GM21576 (cell line): ENCODE data around the gene UBE2R2.
A peak's percentile ranks its signal among the peaks of the same experiment; 100 is the strongest.
"Not testable (repeated sequence)": the region's sequence is repeated elsewhere in the genome, so short reads cannot be mapped to it uniquely, and the experiment has no call there.

Experiments used
- ATAC-seq: cut with Tn5 transposase; IDR thresholded peaks from one replicate; pipeline ENCODE4 v1.9.1; 2021; ENCODE audit warnings: mild to moderate bottlenecking, moderate library complexity; ENCODE audit not compliant: unreplicated experiment

The UBE2R2 gene, protein sequence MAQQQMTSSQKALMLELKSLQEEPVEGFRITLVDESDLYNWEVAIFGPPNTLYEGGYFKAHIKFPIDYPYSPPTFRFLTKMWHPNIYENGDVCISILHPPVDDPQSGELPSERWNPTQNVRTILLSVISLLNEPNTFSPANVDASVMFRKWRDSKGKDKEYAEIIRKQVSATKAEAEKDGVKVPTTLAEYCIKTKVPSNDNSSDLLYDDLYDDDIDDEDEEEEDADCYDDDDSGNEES

DNA sequence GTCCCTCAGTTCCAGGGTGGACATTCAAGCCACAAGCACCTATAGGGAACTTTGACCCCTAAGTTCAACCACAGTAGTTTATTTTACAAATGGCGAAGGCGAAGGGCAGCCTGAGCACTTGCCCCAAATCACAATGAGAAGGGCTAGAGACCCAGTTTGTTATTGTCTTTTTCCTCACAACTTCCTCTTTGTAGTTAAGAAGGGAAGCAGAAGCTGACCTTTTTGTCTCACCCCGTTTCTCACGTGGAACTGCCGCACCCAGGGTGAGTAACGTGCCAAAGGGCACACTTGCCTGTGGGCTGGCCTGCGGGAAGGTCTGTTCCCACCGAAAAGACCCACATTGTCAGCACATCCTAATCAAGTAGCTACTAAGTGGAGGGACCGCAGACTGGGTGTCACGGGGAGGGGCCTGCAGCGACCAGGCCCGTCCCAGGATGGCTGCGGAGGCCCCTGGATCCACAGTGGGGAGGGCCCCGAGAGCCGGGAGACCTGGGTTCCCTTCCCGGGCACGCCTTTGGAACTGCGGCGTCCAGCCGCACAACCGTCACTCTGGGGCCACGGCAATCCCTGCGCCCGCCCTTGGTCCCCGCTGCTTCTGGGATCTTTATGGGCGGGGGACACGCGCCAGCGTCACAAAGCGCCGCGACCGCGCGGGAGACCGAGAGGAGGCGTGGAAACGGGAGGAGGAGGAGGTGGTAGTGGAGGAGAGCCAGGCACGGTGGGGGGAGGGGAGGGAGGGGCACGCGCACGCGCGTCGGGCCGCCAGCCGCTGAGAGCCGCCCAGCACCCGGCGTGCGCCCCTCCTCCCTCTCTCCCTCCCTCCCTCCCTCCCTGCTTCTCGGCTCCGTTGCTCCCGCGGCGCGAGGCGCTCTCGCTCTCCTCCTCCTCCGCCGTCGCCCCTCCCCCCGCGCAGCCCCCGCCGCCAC is at the start of gene UBE2R2:
TSS of gene UBE2R2 (plus strand) at position 834 of the 926 bp plus-strand sequence. CDS start 598 bp downstream, outside the sequence.
- ATAC-seq: peak; percentile 53

DNA sequence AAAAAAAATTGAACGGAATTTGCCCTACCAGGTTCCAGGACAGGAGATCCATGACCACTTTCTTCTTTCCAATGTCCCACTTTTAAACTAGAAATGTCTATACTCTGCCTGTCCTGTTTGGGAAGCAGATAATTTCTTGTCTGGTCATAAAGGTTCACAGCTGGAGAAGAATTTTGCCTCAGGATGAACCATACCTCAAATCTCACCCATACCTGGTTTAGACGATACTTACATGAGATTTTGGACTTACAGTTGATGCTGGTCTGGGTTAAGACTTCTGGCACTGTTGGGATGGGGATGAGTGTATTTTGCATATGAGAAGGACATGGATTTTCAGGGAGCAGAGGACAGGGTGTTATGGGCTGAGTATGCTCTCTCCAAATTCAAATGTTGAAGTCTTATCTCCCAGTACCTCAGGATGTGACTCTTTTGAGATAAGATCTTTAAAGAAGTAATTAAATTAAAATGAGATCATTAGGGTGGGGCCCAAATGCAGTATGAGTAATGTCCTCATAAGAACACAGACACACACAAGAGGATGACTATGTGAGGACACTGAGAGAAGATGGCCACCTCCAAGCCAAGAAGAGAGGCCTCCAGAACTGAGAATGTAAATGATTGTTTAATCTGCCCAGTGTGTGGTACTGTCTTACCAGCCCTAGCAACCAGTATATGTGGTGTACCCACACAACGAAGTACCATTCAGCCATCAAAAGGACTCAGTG is 46.6 kb upstream of the UBE2R2 start:
- not testable (repeated sequence) for ATAC-seq

DNA sequence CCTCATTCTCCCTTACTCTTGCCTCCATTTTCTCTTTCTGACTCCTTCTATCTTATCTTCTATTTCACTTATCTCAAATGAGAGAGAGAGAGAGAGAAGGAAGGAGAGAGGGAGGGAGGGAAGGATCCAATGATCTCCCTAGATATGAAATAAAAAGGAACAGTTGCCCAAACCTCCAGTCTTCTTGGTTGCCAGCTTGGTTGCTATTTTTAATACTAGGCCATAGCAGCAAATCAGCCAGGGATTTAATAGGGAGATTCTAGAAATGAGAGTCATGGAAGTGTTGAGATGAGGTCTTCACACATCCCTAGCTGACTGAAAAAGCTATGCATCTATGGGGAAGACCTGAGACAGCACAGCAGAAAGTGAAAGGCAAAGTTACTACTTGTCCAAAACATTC is 43.8 kb upstream of the UBE2R2 start:
- ATAC-seq: not testable (repeated sequence)

DNA sequence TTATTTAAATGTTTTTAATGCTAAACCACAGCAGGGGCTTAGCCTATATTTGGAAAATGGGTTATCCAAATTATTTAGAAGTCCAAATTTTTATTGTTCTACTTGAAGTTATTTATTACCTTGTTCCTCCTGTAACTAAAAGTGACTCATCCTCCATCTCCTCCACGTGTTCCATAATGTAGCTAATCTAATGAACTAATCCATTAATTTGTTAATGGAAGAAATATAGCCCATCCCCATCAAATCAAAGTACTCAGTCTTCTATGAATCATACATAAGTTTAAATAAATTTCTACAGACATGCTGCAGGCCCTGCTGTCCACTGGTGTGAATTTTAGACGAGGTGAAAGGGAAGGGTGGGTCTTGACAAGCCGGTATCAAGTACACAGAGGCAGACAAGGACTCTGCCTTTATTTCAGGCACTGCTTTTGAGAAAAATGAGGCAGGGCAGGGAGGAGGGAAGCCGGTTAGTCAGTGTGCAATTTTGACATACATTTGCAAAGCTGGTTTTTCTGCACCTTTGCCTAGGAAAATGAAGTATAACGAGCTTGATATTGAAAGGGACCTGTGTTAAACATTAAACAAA is 42.8 kb upstream of the UBE2R2 start:
- ATAC-seq: not testable (repeated sequence)

DNA sequence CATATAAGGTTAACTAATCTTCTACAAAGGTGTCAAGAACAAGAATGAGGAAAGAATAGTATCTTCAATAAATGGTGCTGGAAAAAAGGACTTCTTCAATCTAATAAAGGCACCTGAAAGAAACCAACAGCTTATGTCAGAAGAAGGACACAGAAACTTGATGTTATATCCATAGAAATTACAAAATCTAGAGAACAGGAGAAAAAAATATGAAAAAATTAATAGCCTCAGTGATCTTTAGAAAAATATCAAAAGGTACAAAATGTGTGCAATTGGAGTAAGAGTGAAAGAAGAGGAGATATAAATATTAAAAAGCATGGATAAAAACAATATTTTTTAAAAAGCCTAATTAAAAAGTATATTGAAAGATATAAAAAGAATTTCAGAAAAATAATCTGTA is 40.4 kb upstream of the UBE2R2 start:
- ATAC-seq: no peak

DNA sequence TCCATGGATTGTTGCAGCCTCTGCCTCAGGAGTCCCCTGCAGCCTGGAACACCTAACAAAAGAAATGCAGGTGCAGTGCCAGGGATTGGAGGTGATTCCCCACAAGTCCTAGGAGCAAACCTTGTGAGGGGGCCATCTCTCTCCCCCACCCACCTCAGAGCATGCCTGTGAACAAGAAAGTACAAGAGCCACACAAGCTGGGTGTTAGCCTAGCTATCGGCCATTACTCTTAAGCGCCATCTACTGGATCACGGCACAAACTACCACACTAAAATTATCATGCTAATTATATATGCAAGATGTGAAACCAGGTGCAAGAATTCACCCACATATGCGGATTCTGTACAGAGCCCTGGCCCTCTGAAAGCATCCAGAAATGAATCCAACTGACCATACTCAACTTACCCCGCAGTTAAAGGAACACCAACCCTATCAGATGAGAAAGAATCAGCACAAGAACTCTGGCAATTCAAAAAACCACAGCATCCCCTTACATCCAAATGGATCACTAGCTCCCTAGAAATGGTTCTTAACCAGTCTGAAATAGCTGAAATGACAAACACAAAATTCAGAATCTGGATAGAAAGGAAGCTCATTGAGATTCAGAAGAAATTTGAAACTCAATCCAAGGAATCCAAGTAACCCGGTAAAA is 38.1 kb upstream of the UBE2R2 start:
- ATAC-seq: peak; percentile 70

DNA sequence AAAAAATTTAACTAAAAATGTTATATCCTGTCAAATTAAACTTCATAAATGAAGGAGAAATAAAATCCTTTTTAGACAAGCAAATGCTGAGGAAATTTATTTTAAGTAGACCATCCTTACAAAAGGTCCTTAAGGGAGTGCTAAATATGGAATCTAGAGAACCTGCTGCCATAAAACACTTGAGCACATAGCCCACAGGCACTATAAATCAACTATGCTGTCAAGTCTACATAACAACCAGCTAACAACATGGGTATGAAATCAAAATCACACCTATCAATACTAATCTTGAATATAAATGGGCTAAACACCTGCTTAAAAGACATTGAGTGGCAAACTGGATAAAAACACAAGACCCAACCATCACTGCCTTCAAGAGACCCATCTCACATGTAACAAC is 36.7 kb upstream of the UBE2R2 start:
- no peak for ATAC-seq

DNA sequence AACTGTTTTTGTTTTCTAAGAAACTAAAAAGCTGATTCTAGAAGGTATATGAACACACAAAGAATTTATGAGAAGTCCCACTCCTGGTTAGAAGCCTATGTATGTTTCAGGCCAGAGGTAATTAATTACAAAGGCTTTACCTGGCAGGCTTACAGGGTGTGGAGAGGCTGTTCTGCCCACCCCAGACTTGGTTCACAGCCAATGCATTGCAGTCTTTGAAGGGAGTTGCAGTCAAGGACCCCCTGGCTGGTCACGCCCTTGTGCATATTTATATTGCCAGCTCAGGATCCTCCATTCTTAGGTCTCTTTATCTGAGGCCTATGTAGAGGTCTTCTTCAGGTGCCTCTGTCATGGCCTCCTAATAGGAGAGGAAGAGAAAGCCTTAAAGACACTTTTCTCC is 35.2 kb upstream of the UBE2R2 start:
- ATAC-seq: no peak

DNA sequence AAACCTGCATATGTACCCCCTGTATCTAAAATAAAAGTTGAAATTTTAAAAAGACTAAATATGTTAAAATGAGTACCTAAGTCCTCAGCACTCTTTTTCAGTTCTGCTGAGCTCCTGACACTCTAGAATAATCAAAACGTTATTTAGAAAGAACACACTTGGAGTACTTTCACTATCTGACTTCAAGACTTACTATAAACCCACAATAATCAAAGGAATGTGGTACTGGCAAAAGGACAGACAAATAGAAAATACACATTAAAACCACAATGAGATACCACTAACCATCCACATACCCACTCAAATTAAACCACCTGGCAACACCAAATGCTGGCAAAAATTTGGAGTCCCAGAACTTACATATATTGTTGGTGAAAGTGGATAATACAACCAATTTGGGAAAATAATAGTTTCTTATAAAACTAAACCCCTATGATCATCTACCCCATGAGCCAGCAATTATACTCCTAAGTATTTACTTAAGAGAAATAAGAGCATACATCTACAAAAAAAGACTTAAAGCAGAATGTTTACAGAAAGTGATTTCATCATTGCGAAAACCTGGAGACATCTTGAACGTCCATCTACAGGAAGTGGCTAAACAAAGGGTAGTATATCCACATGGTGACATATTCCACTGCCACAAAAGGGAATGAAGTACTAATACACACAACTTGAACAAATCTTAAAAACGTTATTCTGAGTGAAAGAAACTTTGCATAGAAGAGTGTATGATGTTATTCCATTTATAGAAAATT is 34.4 kb upstream of the UBE2R2 start:
- no peak for ATAC-seq

DNA sequence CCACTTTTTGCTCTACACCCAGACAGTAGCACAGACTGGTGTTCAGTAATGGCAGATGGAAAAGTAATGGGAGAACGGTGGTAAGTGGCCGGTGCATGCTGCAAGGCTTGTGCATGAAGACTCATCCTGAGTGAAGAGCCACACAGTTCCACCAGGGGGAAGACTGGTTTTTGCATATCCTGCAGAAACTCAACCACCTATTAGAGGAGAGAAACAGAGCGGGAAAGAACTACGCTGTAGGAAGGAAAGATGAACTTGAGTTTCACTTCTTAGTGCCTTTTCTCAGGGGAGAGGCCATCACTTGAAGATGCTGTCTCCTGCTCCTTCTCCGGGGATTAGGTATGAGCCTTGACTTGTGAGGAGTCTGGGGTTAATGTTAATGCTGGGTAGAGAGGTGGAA is 31.0 kb upstream of the UBE2R2 start:
- ATAC-seq: no peak

DNA sequence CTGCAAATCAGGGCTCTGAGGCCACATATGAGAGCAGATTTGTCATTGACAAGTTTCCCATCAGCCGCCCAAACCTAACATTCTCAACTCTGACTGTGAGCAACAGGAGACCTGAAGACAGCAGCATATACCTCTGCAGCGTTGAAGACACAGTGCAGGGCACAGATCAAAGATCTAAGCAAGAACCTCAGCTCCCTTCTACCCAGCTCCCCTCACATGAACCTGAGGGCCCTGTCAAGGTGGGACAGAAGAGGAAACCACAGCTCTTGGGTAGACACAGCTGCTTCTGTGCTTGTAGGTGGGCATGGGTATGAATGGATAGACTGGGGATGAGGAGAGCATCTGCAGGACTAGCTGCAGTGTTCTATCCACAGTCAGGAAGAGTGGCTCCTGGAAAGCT is 30.3 kb upstream of the UBE2R2 start:
- no peak for ATAC-seq

DNA sequence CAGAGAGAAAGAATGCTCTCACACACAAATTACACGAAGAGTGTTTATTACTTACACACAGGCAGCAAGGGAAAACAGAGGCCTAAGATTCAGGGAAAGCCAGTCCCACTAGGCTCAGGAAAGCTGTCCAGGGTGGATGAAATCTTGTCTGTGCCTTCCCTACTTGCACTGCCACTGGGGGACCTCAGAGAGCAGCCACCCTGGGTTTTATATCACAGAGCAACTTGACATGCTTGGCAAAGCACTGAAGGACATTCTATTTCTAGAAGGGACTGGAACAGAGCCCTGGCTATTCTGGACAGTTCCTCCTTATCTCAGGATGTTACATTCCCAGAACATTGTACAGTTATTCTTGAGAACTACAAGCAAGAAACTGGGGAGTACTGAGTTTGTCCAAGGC is 29.1 kb upstream of the UBE2R2 start:
- no peak for ATAC-seq

DNA sequence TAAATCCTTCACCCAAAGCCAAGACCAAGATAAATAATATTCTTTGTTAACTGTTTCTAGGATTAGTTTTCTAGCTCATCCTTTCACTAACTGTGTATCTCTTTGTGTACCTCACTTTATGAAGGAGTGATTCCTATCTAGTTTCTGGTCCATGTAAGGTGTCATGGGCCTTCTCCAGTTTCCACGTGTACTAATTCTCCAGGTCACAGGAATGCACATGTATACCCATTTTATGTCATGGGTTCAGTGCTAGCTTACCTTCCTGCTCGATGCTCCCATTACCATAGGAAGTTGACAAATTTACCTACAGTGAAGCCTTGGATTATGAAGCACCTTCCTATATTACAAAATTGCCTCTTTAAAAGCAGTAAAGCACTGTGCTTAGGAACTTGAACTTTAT is 27.5 kb upstream of the UBE2R2 start:
- ATAC-seq: not testable (repeated sequence)

DNA sequence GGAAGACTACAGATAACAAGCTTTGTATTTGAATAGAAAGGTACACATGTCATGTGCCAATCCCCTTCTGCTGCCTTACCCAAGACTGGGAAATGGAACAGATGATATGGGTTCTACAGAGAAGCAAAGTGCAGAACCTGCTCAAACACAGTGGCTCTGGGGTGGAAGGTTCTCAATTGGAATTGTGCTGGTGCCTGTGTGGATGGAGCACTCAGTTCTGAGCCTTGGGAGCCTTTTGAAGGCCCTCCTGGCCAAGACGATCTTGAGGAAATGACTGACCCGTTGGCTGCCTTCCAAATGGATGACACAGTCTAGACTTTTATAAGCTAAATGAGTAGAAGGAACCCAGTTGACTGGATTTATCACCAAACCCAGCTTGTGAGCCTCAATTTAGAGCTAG is 25.8 kb upstream of the UBE2R2 start:
- ATAC-seq: no peak

DNA sequence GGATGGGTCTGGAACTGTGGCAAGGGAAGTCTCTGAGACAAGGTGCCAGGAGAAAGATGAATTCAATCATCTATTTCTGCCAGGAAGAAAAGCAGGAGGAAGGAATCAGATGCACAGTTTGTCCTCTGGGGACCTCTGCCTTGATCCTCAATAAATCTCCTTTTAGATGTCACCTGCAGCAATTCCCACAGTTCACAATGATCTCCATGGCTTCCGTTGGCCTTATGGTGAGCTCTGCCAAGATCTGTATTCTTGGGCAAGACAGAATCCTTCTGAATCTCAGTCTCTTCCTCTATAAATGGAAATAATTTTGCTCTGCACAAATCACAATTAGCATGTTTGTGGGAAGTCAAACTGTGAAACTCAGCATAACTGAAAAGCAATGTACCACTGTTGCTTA is 23.5 kb upstream of the UBE2R2 start:
- not testable (repeated sequence) for ATAC-seq

DNA sequence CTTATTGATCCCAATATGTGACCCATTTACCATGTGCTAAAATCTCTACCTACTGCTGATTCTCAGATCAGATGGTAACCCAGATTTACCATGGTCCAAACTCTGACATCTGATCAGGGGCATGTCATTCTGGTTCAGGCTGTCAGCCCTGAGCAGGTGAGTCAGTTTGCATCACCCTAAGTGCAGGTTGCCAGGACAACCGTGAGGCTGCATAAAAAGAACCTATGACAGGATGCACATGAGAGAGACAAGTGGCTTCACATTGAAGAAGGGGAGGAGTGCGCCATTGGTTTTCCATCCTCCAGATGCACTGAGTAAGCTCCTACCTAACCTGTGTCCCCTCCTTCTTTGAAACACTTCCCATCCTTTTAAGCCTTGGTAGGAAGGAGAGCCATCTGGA is 22.4 kb upstream of the UBE2R2 start:
- ATAC-seq: no peak

DNA sequence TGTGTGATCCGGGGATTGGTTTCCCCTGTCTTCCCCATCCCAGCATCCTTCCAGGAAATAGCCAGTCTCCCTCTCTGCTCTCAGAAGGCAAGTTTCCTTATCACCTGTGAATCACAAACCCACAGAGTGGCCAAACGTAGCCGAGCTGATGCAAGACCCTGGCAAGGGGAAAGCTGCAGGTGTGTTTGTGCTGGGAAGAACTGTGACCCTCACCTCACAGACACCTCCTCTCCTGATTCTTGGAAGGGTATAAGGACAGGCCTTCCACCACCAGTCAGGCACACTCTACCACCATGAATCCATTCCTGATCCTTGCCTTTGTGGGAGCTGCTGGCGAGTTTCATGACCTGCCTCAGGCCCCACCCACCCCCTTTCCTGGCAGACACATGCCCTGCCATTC is 21.7 kb upstream of the UBE2R2 start, which contains the start of gene PRSS3:
TSS of gene PRSS3 (plus strand) at position 281 of the 400 bp plus-strand sequence. CDS start at position 294, 13 bp downstream.
- ATAC-seq: no peak

DNA sequence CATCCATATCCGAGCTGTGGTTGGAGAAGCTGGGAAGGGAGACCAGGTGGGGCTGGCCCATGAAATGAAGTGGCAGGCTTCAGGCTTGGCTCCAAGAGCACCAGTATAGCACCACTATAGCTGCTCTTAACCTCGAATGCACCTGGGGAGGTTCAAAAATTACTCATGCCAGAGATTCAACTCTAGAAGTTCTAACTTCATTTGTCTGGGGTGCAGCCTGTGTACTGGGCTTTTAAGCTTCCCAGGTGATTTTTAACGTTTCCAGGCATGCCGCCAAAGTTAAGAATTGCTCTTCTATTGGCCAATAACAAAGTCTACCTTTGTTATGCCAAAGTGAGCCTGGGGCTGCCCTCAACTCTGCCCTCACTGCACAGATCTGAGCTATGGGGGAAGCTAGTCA is 21.1 kb upstream of the UBE2R2 start:
- no peak for ATAC-seq

DNA sequence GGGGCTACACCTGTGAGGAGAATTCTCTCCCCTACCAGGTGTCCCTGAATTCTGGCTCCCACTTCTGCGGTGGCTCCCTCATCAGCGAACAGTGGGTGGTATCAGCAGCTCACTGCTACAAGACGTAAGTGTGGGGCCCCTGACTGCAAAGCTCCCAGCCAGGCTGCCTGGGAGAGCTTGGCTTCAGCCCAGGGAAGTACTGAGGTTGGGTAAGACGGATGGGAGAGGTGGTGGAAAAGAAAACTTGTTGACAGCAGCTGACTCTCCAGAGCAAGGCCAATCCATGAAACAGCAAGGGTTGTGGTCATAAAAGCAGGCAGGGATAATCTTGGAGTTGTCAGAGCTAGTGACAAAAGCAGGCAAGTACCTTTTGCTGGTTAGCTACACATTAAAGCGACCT is 20.3 kb upstream of the UBE2R2 start:
- ATAC-seq: not testable (repeated sequence)

DNA sequence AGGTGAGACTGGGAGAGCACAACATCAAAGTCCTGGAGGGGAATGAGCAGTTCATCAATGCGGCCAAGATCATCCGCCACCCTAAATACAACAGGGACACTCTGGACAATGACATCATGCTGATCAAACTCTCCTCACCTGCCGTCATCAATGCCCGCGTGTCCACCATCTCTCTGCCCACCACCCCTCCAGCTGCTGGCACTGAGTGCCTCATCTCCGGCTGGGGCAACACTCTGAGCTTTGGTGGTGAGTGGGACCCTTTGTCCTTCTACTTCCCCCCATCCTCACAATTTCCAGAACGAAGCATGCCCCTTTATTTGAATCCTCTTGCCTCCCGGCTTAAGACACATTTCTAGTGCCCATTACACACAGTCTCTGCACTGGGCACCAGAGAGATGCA is 19.1 kb upstream of the UBE2R2 start:
- no peak for ATAC-seq
